ENCODE results near the gene SUPT3H.

SUPT3H gene

GRCh38 chr6:44980841-44981240, 396.9 kb downstream of the SUPT3H start:
- Histone ChIP-seq H3K9me3 (ENCODE audit: control insufficient read depth, low read depth, low read length) (no peaks in the 10 kb centered on the region), H3K9ac (ENCODE audit: low read length) (no peak overlapping the region), H3K36me3 (ENCODE audit: control insufficient read depth, low read depth, low read length) (no peaks in the 10 kb centered on the region), H3K4me1 (ENCODE audit: control insufficient read depth, low read depth, low read length) (no peaks in the 10 kb centered on the region), H3K27me3 (ENCODE audit: control insufficient read depth, insufficient read depth, low read length) (no peaks in the 10 kb centered on the region), H3K4me3 (ENCODE audit: low read length) (no peak overlapping the region), H3K27ac (ENCODE audit: low read length) (no peak overlapping the region)

- H3K4me1 ChIP-seq (ENCODE audit: control insufficient read depth, low read depth, low read length) = no peaks in the 10 kb centered on the region
- no peaks in the 10 kb centered on the region for H3K36me3 ChIP-seq (ENCODE audit: control insufficient read depth, low read depth, low read length)
- H3K9me3 ChIP-seq (ENCODE audit: control insufficient read depth, low read depth, low read length) = peaks cover 8% of the 10 kb centered on the region
- no peaks in the 10 kb centered on the region for H3K27me3 ChIP-seq (ENCODE audit: control insufficient read depth, insufficient read depth, low read length)
- no peak overlapping the region for H3K9ac ChIP-seq (ENCODE audit: low read length)
- H3K4me3 ChIP-seq (ENCODE audit: low read length) = no peak overlapping the region
- H3K27ac ChIP-seq (ENCODE audit: low read length) = no peak overlapping the region
Measured at GRCh38 chr6:44976677-44977641, 400.8 kb downstream of the SUPT3H start.

GRCh38 chr6:44974511-44974910, 403.2 kb downstream of the SUPT3H start:
- no peak overlapping the region for H3K4me3 ChIP-seq (ENCODE audit: low read length)
- H3K9ac ChIP-seq (ENCODE audit: low read length) = no peak overlapping the region
- no peaks in the 10 kb centered on the region for H3K4me1 ChIP-seq (ENCODE audit: control insufficient read depth, low read depth, low read length)
- H3K36me3 ChIP-seq (ENCODE audit: control insufficient read depth, low read depth, low read length) = no peaks in the 10 kb centered on the region
- no peak overlapping the region for H3K27ac ChIP-seq (ENCODE audit: low read length)
- no peaks in the 10 kb centered on the region for H3K27me3 ChIP-seq (ENCODE audit: control insufficient read depth, insufficient read depth, low read length)
- H3K9me3 ChIP-seq (ENCODE audit: control insufficient read depth, low read depth, low read length) = peaks cover 8% of the 10 kb centered on the region

- Histone ChIP-seq H3K27ac (ENCODE audit: low read length) (no peak overlapping the region), H3K9ac (ENCODE audit: low read length) (no peak overlapping the region), H3K27me3 (ENCODE audit: control insufficient read depth, insufficient read depth, low read length) (no peaks in the 10 kb centered on the region), H3K9me3 (ENCODE audit: control insufficient read depth, low read depth, low read length) (peaks cover 8% of the 10 kb centered on the region), H3K4me3 (ENCODE audit: low read length) (no peak overlapping the region), H3K36me3 (ENCODE audit: control insufficient read depth, low read depth, low read length) (no peaks in the 10 kb centered on the region), H3K4me1 (ENCODE audit: control insufficient read depth, low read depth, low read length) (no peaks in the 10 kb centered on the region)
Measured at GRCh38 chr6:44972709-44973108, 405.0 kb downstream of the SUPT3H start.

GRCh38 chr6:44969446-44970185, 408.1 kb downstream of the SUPT3H start:
- H3K9ac ChIP-seq (ENCODE audit: low read length) = no peak overlapping the region
- H3K4me1 ChIP-seq (ENCODE audit: control insufficient read depth, low read depth, low read length) = no peaks in the 10 kb centered on the region
- no peak overlapping the region for H3K4me3 ChIP-seq (ENCODE audit: low read length)
- peaks cover 8% of the 10 kb centered on the region for H3K9me3 ChIP-seq (ENCODE audit: control insufficient read depth, low read depth, low read length)
- H3K27ac ChIP-seq (ENCODE audit: low read length) = no peak overlapping the region
- no peaks in the 10 kb centered on the region for H3K36me3 ChIP-seq (ENCODE audit: control insufficient read depth, low read depth, low read length)
- no peaks in the 10 kb centered on the region for H3K27me3 ChIP-seq (ENCODE audit: control insufficient read depth, insufficient read depth, low read length)

GRCh38 chr6:44967481-44967880, 410.3 kb downstream of the SUPT3H start:
- Histone ChIP-seq H3K9ac (ENCODE audit: low read length) (no peak overlapping the region), H3K9me3 (ENCODE audit: control insufficient read depth, low read depth, low read length) (peaks cover under 1% of the 10 kb centered on the region), H3K36me3 (ENCODE audit: control insufficient read depth, low read depth, low read length) (no peaks in the 10 kb centered on the region), H3K27me3 (ENCODE audit: control insufficient read depth, insufficient read depth, low read length) (no peaks in the 10 kb centered on the region), H3K4me1 (ENCODE audit: control insufficient read depth, low read depth, low read length) (no peaks in the 10 kb centered on the region), H3K4me3 (ENCODE audit: low read length) (no peak overlapping the region), H3K27ac (ENCODE audit: low read length) (no peak overlapping the region)

GRCh38 chr6:44966449-44967092, 411.2 kb downstream of the SUPT3H start:
- H3K36me3 ChIP-seq (ENCODE audit: control insufficient read depth, low read depth, low read length) = no peaks in the 10 kb centered on the region
- H3K27ac ChIP-seq (ENCODE audit: low read length) = no peak overlapping the region
- H3K27me3 ChIP-seq (ENCODE audit: control insufficient read depth, insufficient read depth, low read length) = no peaks in the 10 kb centered on the region
- H3K9ac ChIP-seq (ENCODE audit: low read length) = no peak overlapping the region
- no peaks in the 10 kb centered on the region for H3K4me1 ChIP-seq (ENCODE audit: control insufficient read depth, low read depth, low read length)
- no peaks in the 10 kb centered on the region for H3K9me3 ChIP-seq (ENCODE audit: control insufficient read depth, low read depth, low read length)
- no peak overlapping the region for H3K4me3 ChIP-seq (ENCODE audit: low read length)

- Histone ChIP-seq H3K9me3 (ENCODE audit: control insufficient read depth, low read depth, low read length) (no peaks in the 10 kb centered on the region), H3K27me3 (ENCODE audit: control insufficient read depth, insufficient read depth, low read length) (no peaks in the 10 kb centered on the region), H3K4me1 (ENCODE audit: control insufficient read depth, low read depth, low read length) (no peaks in the 10 kb centered on the region), H3K36me3 (ENCODE audit: control insufficient read depth, low read depth, low read length) (no peaks in the 10 kb centered on the region), H3K9ac (ENCODE audit: low read length) (no peak overlapping the region), H3K27ac (ENCODE audit: low read length) (no peak overlapping the region), H3K4me3 (ENCODE audit: low read length) (no peak overlapping the region)
Measured at GRCh38 chr6:44965708-44966107, 412.0 kb downstream of the SUPT3H start.

- no peak overlapping the region for H3K4me3 ChIP-seq (ENCODE audit: low read length)
- no peaks in the 10 kb centered on the region for H3K27me3 ChIP-seq (ENCODE audit: control insufficient read depth, insufficient read depth, low read length)
- no peak overlapping the region for H3K9ac ChIP-seq (ENCODE audit: low read length)
- H3K36me3 ChIP-seq (ENCODE audit: control insufficient read depth, low read depth, low read length) = no peaks in the 10 kb centered on the region
- H3K27ac ChIP-seq (ENCODE audit: low read length) = no peak overlapping the region
- no peaks in the 10 kb centered on the region for H3K9me3 ChIP-seq (ENCODE audit: control insufficient read depth, low read depth, low read length)
- H3K4me1 ChIP-seq (ENCODE audit: control insufficient read depth, low read depth, low read length) = no peaks in the 10 kb centered on the region
Measured at GRCh38 chr6:44960898-44961297, 416.8 kb downstream of the SUPT3H start.

GRCh38 chr6:44959651-44960050, 418.1 kb downstream of the SUPT3H start:
- Histone ChIP-seq H3K27me3 (ENCODE audit: control insufficient read depth, insufficient read depth, low read length) (no peaks in the 10 kb centered on the region), H3K4me3 (ENCODE audit: low read length) (no peak overlapping the region), H3K9ac (ENCODE audit: low read length) (no peak overlapping the region), H3K27ac (ENCODE audit: low read length) (no peak overlapping the region), H3K36me3 (ENCODE audit: control insufficient read depth, low read depth, low read length) (no peaks in the 10 kb centered on the region), H3K9me3 (ENCODE audit: control insufficient read depth, low read depth, low read length) (no peaks in the 10 kb centered on the region), H3K4me1 (ENCODE audit: control insufficient read depth, low read depth, low read length) (no peaks in the 10 kb centered on the region)

- H3K27me3 ChIP-seq (ENCODE audit: control insufficient read depth, insufficient read depth, low read length) = no peaks in the 10 kb centered on the region
Measured at GRCh38 chr6:44957156-44957555, 420.6 kb downstream of the SUPT3H start.

More at GRCh38 chr6:44957156-44957555, 420.6 kb downstream of the SUPT3H start:
- no peak overlapping the region for H3K27ac ChIP-seq (ENCODE audit: low read length)
- H3K4me3 ChIP-seq (ENCODE audit: low read length) = no peak overlapping the region
- H3K36me3 ChIP-seq (ENCODE audit: control insufficient read depth, low read depth, low read length) = no peaks in the 10 kb centered on the region
- H3K9me3 ChIP-seq (ENCODE audit: control insufficient read depth, low read depth, low read length) = no peaks in the 10 kb centered on the region
- H3K9ac ChIP-seq (ENCODE audit: low read length) = no peak overlapping the region
- H3K4me1 ChIP-seq (ENCODE audit: control insufficient read depth, low read depth, low read length) = no peaks in the 10 kb centered on the region

Measured in iPS-18a (cell line).